ENCODE results near the gene HSPG2. TPM values are rescaled to one million over a fixed set of nuclear protein-coding genes. Genes with fewer than 3 reads are reported as not detected.

The HSPG2 gene
- total and polyA plus RNA-seq, 9 of the 15 experiments (the other 6 are each of a cell fraction or from before 2014, with no cell fraction given), result 0.14 to 160 (median 15.7) TPM

DNA sequence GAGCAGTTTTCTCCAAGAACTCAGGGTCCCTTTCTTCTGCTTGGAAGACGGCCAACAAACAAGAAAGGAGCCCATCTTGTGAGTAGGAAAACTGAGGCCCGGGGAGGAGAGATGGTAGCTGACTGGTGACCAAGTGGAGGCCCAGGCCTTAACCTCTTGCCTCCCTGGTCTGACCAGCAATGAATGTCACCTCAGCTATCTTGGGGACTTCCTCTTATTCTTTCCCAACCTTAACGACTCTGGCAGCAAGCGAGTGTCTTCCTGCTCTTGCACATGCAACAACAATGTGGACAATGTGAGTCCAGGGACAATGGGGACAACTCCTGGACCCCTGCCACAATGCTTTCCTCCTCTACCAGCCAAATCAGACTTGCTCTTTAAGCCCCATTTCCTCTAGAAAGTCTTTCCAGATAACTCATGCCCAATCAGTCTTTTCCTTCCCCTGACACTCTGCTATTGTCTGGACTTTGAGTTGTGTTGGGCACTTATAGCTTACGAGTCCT is 12.6 kb downstream of the HSPG2 start (continued):
- TF ChIP-seq, protein P1, sequence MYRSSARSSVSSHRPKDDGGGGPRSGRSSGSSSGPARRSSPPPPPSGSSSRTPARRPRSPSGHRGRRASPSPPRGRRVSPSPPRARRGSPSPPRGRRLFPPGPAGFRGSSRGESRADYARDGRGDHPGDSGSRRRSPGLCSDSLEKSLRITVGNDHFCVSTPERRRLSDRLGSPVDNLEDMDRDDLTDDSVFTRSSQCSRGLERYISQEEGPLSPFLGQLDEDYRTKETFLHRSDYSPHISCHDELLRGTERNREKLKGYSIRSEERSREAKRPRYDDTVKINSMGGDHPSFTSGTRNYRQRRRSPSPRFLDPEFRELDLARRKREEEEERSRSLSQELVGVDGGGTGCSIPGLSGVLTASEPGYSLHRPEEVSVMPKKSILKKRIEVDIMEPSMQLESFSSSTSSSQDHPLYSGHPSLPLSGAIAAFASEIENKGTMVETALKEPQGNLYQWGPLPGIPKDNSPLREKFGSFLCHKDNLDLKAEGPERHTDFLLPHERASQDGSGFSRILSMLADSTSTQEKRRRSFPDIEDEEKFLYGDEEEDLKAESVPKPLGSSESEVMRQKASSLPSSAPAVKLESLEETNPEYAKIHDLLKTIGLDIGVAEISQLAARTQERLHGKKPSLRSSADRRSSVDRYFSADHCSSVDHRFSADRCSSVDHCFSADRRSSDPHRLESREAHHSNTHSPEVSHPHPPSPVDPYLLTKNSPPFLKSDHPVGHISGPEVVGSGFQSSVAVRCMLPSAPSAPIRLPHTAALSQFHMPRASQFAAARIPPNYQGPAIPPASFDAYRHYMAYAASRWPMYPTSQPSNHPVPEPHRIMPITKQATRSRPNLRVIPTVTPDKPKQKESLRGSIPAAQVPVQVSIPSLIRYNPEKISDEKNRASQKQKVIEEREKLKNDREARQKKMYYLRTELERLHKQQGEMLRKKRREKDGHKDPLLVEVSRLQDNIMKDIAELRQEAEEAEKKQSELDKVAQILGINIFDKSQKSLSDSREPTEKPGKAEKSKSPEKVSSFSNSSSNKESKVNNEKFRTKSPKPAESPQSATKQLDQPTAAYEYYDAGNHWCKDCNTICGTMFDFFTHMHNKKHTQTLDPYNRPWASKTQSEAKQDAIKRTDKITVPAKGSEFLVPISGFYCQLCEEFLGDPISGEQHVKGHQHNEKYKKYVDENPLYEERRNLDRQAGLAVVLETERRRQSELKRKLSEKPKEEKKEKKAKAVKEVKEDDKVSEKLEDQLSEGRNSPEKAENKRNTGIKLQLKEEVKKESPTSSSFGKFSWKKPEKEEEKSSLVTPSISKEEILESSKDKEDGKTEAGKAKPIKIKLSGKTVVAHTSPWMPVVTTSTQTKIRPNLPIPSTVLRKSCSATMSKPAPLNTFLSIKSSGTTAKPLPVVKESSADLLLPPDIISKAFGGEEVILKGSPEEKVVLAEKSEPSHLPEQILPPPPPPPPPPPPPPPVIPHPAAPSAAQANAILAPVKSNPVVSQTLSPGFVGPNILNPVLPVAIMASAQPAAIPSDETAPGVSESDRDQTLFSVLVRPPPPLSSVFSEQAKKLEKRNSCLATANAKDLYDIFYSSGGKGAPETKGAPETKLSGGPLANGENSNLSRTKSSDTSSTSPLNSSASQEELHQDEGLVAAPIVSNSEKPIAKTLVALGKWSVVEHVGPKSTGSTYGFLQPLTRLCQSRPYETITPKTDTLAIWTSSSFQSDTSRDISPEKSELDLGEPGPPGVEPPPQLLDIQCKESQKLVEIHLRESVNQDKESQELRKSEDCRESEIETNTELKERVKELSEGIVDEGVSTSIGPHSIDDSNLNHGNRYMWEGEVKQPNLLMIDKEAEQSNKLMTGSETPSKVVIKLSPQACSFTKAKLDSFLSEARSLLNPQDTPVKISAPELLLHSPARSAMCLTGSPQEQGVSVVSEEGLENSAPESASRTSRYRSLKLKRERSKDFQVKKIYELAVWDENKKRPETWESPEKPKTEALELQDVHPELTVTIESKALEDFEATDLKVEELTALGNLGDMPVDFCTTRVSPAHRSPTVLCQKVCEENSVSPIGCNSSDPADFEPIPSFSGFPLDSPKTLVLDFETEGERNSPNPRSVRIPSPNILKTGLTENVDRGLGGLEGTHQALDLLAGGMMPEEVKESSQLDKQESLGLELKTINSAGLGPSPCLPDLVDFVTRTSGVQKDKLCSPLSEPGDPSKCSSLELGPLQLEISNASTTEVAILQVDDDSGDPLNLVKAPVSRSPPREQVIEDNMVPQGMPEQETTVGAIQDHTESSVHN (IDR thresholded peaks at IDR 0.05; ENCODE audit: borderline replicate concordance in 1 of 2, low read depth in 1 of 2), result no peak
- TF ChIP-seq, protein P2, sequence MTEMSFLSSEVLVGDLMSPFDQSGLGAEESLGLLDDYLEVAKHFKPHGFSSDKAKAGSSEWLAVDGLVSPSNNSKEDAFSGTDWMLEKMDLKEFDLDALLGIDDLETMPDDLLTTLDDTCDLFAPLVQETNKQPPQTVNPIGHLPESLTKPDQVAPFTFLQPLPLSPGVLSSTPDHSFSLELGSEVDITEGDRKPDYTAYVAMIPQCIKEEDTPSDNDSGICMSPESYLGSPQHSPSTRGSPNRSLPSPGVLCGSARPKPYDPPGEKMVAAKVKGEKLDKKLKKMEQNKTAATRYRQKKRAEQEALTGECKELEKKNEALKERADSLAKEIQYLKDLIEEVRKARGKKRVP (CRISPR knock-in tag; IDR thresholded peaks at IDR 0.05), result peak; percentile 37; the same call in 1 of the 2 replicates
- TF ChIP-seq PPARD (CRISPR knock-in tag; IDR thresholded peaks at IDR 0.05) (no peak), ZNF239 (CRISPR knock-in tag; IDR thresholded peaks at IDR 0.05) (no peak), ARID1B (IDR thresholded peaks at IDR 0.05) (0 out of 2 replicates have a peak, but pooled peaks have one; percentile 27), L3MBTL2 (IDR thresholded peaks at IDR 0.05) (0 out of 2 replicates have a peak, but pooled peaks have one; percentile 13), SOX6 (IDR thresholded peaks at IDR 0.05) (peak; percentile 62; the same call in 1 of the 2 replicates), SMAD3 (CRISPR knock-in tag; conservative IDR thresholded peaks at IDR 0.05) (0 out of 2 replicates have a peak, but pooled peaks have one; percentile 28), ELF2 (CRISPR knock-in tag; IDR thresholded peaks at IDR 0.05) (no peak), ZBTB26 (CRISPR knock-in tag; IDR thresholded peaks at IDR 0.05) (0 out of 2 replicates have a peak, but pooled peaks have one; percentile 66), ADNP (tag; IDR thresholded peaks at IDR 0.05) (no peak), RB1 (IDR thresholded peaks at IDR 0.05; ENCODE audit: low read depth) (peak; percentile 30; the same call in 1 of the 2 replicates), STAG1 (CRISPR knock-in tag; IDR thresholded peaks at IDR 0.05; ENCODE audit: borderline replicate concordance) (no peak), MAFF (IDR thresholded peaks at IDR 0.05; ENCODE audit: low read length) (0 out of 2 replicates have a peak, but pooled peaks have one; percentile 6)
- TF ChIP-seq, protein P3, sequence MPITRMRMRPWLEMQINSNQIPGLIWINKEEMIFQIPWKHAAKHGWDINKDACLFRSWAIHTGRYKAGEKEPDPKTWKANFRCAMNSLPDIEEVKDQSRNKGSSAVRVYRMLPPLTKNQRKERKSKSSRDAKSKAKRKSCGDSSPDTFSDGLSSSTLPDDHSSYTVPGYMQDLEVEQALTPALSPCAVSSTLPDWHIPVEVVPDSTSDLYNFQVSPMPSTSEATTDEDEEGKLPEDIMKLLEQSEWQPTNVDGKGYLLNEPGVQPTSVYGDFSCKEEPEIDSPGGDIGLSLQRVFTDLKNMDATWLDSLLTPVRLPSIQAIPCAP (CRISPR knock-in tag; IDR thresholded peaks at IDR 0.05; ENCODE audit: borderline replicate concordance), result no peak
- TF ChIP-seq, protein P4, sequence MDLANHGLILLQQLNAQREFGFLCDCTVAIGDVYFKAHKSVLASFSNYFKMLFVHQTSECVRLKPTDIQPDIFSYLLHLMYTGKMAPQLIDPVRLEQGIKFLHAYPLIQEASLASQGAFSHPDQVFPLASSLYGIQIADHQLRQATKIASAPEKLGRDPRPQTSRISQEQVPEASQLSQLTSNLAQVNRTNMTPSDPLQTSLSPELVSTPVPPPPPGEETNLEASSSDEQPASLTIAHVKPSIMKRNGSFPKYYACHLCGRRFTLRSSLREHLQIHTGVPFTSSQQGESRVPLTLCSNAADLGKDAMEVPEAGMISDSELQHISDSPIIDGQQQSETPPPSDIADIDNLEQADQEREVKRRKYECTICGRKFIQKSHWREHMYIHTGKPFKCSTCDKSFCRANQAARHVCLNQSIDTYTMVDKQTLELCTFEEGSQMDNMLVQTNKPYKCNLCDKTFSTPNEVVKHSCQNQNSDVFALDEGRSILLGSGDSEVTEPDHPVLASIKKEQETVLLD (IDR thresholded peaks at IDR 0.05), result no peak
